IMR-90 (cell line): ENCODE results near the gene ATRNL1. TPM values are rescaled to one million over a fixed set of nuclear protein-coding genes. Genes with fewer than 3 reads are reported as not detected.

Source experiments
- ATAC-seq: fragments of 200-7000 bp; cut with Tn5 transposase; 2 replicates; pipeline ENCODE4 v1.9.1; 2020; ENCODE audit warnings: low read depth, mild to moderate bottlenecking, moderate library complexity
- BruUV-seq: library from RNA; stranded (reverse); fragments of 400-500 nt; replicated peaks from 2 replicates; lab custom pipeline; 2021; lab: Mats Ljungman, UMichigan
- CTCF ChIA-PET: fragments of 300-600 bp; formaldehyde crosslinking; extraction: SDS; loops from one replicate; lab custom pipeline; 2021; ENCODE audit warnings: antibody characterized with exemption; lab: Yijun Ruan, JAX
- POLR2A ChIA-PET: fragments of 300-600 bp; sonication (Branson Sonifier 250); formaldehyde crosslinking; loops from one replicate; lab custom pipeline; 2022; ENCODE audit warnings: antibody characterized with exemption; ENCODE audit not compliant: unreplicated experiment; lab: Charles Lee
- DNase-seq: peaks from one replicate; pipeline ENCODE4 v3.0.0; 2013
- H2AFZ ChIP-seq: replicated peaks from 2 replicates; pipeline ENCODE3; 2013; ENCODE audit warnings: low read length, mild to moderate bottlenecking; ENCODE audit not compliant: poor library complexity
- H2AK5ac ChIP-seq: 2 replicates; pipeline ENCODE4 v1.6.1; 2013; ENCODE audit warnings: low read depth, low read length, inconsistent platforms
- H2AK9ac ChIP-seq: replicated peaks from 2 replicates; pipeline ENCODE3; 2013; ENCODE audit warnings: mild to moderate bottlenecking, low read depth, low read length, moderate library complexity; ENCODE audit not compliant: poor library complexity
- H2BK120ac ChIP-seq: 2 replicates; pipeline ENCODE4 v1.6.1; 2013; ENCODE audit warnings: low read depth, low read length, inconsistent platforms
- H2BK15ac ChIP-seq: 3 replicates; pipeline ENCODE4 v1.6.1; 2013; ENCODE audit warnings: low read depth, low read length, inconsistent platforms
- H2BK20ac ChIP-seq: 2 replicates; pipeline ENCODE4 v1.6.1; 2013; ENCODE audit warnings: low read depth, mild to moderate bottlenecking, inconsistent platforms, low read length, moderate library complexity
- H2BK5ac ChIP-seq: 2 replicates; pipeline ENCODE4 v1.6.1; 2013; ENCODE audit warnings: mild to moderate bottlenecking, low read depth, low read length, inconsistent platforms; ENCODE audit not compliant: poor library complexity, severe bottlenecking
- H3K14ac ChIP-seq: replicated peaks from 2 replicates; pipeline ENCODE4 v1.6.1; 2013; ENCODE audit warnings: low read depth, low read length, inconsistent platforms
- H3K18ac ChIP-seq: 2 replicates; pipeline ENCODE4 v1.6.1; 2013; ENCODE audit warnings: low read depth, low read length, control low read depth
- H3K23ac ChIP-seq: 2 replicates; pipeline ENCODE4 v1.6.1; 2013; ENCODE audit warnings: low read depth, low read length, inconsistent platforms
- H3K27ac ChIP-seq: 2 replicates; pipeline ENCODE4 v1.5.1; 2013; ENCODE audit warnings: mild to moderate bottlenecking, control low read depth, low read length; ENCODE audit not compliant: insufficient read depth
- H3K27me3 ChIP-seq: 2 replicates; pipeline ENCODE4 v1.6.1; 2013; ENCODE audit warnings: low read length; ENCODE audit not compliant: control insufficient read depth, insufficient read depth
- H3K36me3 ChIP-seq: 2 replicates; pipeline ENCODE4 v1.6.1; 2013; ENCODE audit warnings: low read length, mixed read lengths; ENCODE audit not compliant: control insufficient read depth, insufficient read depth
- H3K4ac ChIP-seq: 2 replicates; pipeline ENCODE4 v1.6.1; 2013; ENCODE audit warnings: low read depth, low read length, inconsistent platforms
- H3K4me1 ChIP-seq: 2 replicates; pipeline ENCODE4 v1.6.1; 2013; ENCODE audit warnings: low read length, mixed read lengths; ENCODE audit not compliant: control insufficient read depth, insufficient read depth
- H3K4me2 ChIP-seq: 2 replicates; pipeline ENCODE4 v1.6.1; 2013; ENCODE audit warnings: low read depth, mild to moderate bottlenecking, control low read depth, low read length, moderate library complexity
- H3K4me3 ChIP-seq: 2 replicates; pipeline ENCODE4 v1.5.1; 2013; ENCODE audit warnings: low read depth, mild to moderate bottlenecking, control low read depth, low read length, moderate library complexity; ENCODE audit not compliant: insufficient read depth
- H3K56ac ChIP-seq: 2 replicates; pipeline ENCODE4 v1.6.1; 2013; ENCODE audit warnings: low read length, inconsistent platforms; ENCODE audit not compliant: insufficient read depth; ENCODE audit errors: extremely low read depth
- H3K79me1 ChIP-seq, 2 experiments: 2 replicates each; pipeline ENCODE4 v1.6.1; 2013; ENCODE audit warnings: low read length in 2 of 2, inconsistent platforms in 1 of 2, low read depth in 1 of 2
- H3K9ac ChIP-seq: 2 replicates; pipeline ENCODE4 v1.6.1; 2013; ENCODE audit warnings: low read depth, low read length, control low read depth
- H3K9me1 ChIP-seq: 2 replicates; pipeline ENCODE4 v1.6.1; 2013; ENCODE audit warnings: low read length, inconsistent platforms; ENCODE audit not compliant: insufficient read depth
- H3K9me3 ChIP-seq: 2 replicates; pipeline ENCODE4 v1.6.1; 2013; ENCODE audit warnings: low read length; ENCODE audit not compliant: control insufficient read depth, insufficient read depth
- H4K20me1 ChIP-seq: 2 replicates; pipeline ENCODE4 v1.6.1; 2013; ENCODE audit warnings: low read length, inconsistent platforms; ENCODE audit not compliant: insufficient read depth
- H4K5ac ChIP-seq: 2 replicates; pipeline ENCODE4 v1.6.1; 2013; ENCODE audit warnings: mild to moderate bottlenecking, low read depth, low read length, control low read depth
- H4K8ac ChIP-seq, 2 experiments: 2 replicates each; pipeline ENCODE4 v1.6.1; 2013; ENCODE audit warnings: low read depth in 2 of 2, low read length in 2 of 2, control low read depth in 1 of 2, inconsistent platforms in 1 of 2
- H4K91ac ChIP-seq: 2 replicates; pipeline ENCODE4 v1.6.1; 2013; ENCODE audit warnings: low read depth, low read length, inconsistent platforms; ENCODE audit not compliant: insufficient read depth
- BHLHE40 ChIP-seq: fragments of 150-350 bp; IDR thresholded peaks from 2 replicates; pipeline ENCODE4 v1.6.1; 2016; ENCODE audit warnings: mild to moderate bottlenecking, low read depth, low read length
- CEBPB ChIP-seq: IDR thresholded peaks from 2 replicates; pipeline ENCODE4 v1.6.1; 2012; ENCODE audit warnings: low read depth, low read length, improper control_type of control experiment
- CHD1 ChIP-seq: IDR thresholded peaks from 2 replicates; pipeline ENCODE4 v1.6.1; 2012; ENCODE audit warnings: low read depth, low read length, improper control_type of control experiment
- CTCF ChIP-seq: conservative IDR thresholded peaks from 2 replicates; pipeline ENCODE4 v1.5.1; 2012; ENCODE audit warnings: mild to moderate bottlenecking, low read depth, low read length, improper control_type of control experiment
- ELK1 ChIP-seq: fragments of 150-350 bp; IDR thresholded peaks from 2 replicates; pipeline ENCODE4 v1.6.1; 2016; ENCODE audit warnings: low read depth, mild to moderate bottlenecking, low read length, moderate library complexity, borderline replicate concordance
- FOS ChIP-seq: fragments of 150-350 bp; IDR thresholded peaks from 2 replicates; pipeline ENCODE4 v1.6.1; 2016; ENCODE audit warnings: low read depth, low read length
- MAFK ChIP-seq: IDR thresholded peaks from 2 replicates; pipeline ENCODE4 v1.6.1; 2012; ENCODE audit warnings: low read depth, low read length, improper control_type of control experiment
- MAZ ChIP-seq: IDR thresholded peaks from 2 replicates; pipeline ENCODE4 v1.6.1; 2012; ENCODE audit warnings: low read depth, mild to moderate bottlenecking, low read length, improper control_type of control experiment, moderate library complexity, borderline replicate concordance
- MXI1 ChIP-seq: IDR thresholded peaks from 2 replicates; pipeline ENCODE4 v1.6.1; 2012; ENCODE audit warnings: low read depth, mild to moderate bottlenecking, low read length, moderate library complexity, borderline replicate concordance
- NFE2L2 ChIP-seq: fragments of 150-350 bp; IDR thresholded peaks from 2 replicates; pipeline ENCODE4 v1.6.1; 2016; ENCODE audit warnings: low read depth, mild to moderate bottlenecking, low read length
- POLR2A ChIP-seq: IDR thresholded peaks from 2 replicates; pipeline ENCODE4 v1.6.1; 2012; ENCODE audit warnings: mild to moderate bottlenecking, low read depth, low read length
- RAD21 ChIP-seq: IDR thresholded peaks from 2 replicates; pipeline ENCODE4 v1.6.1; 2012; ENCODE audit warnings: low read length, improper control_type of control experiment
- RCOR1 ChIP-seq: IDR thresholded peaks from 2 replicates; pipeline ENCODE4 v1.6.1; 2012; ENCODE audit warnings: mild to moderate bottlenecking, low read length, improper control_type of control experiment; ENCODE audit not compliant: insufficient replicate concordance
- RFX5 ChIP-seq: IDR thresholded peaks from 2 replicates; pipeline ENCODE4 v1.8.0; 2012; ENCODE audit warnings: low read depth, mild to moderate bottlenecking, low read length, moderate library complexity
- SMC3 ChIP-seq: fragments of 150-350 bp; IDR thresholded peaks from 2 replicates; pipeline ENCODE4 v1.6.1; 2016; ENCODE audit warnings: low read depth, mild to moderate bottlenecking, antibody characterized with exemption, low read length, moderate library complexity
- USF2 ChIP-seq: fragments of 150-350 bp; IDR thresholded peaks from 2 replicates; pipeline ENCODE4 v1.6.1; 2017; ENCODE audit warnings: mild to moderate bottlenecking, antibody characterized with exemption, low read length, low read depth
- WGBS, 2 experiments: methylation state at CpG; one replicate each; pipeline versions ENCODE4 v1.1.5 to v1.1.7; 2013; ENCODE audit warnings: missing lambda C conversion rate in 2 of 2; ENCODE audit not compliant: insufficient read length in 1 of 2; ENCODE audit errors: extremely low coverage in 2 of 2; 5-methylcytosine and 5-hydroxymethylcytosine counted together
- dilution Hi-C: fragments of 300-500 bp; cut with HindIII; formaldehyde crosslinking; loops from one replicate; pipeline ENCODE4 v1.14.3; 2018; ENCODE audit warnings: low sequenced_read_pairs; ENCODE audit not compliant: unreplicated experiment
- in situ Hi-C: fragments of 300-500 bp; cut with MboI; formaldehyde crosslinking; loops from 3 replicates; pipeline ENCODE4 v1.14.3; 2019; ENCODE audit warnings: low sequenced_read_pairs, inconsistent platforms, mixed read lengths
- intact Hi-C: fragments of 100-400 bp; cut with micrococcal nuclease; formaldehyde crosslinking; loops from 2 replicates; pipeline ENCODE4 v1.10.0; 2022
- polyA plus RNA-seq, 3 experiments: library from polyadenylated mRNA; depleted of rRNA; stranded (reverse); fragments of >200 nt; gene quantifications; 2 replicates each; pipeline ENCODE4 v1.2.3, GENCODE V29; 2012; ENCODE audit warnings: low replicate concordance in 1 of 3
- total RNA-seq: library from RNA; depleted of rRNA; stranded (reverse); fragments of >200 nt; gene quantifications from 2 replicates; pipeline ENCODE4 v1.2.3, GENCODE V29; 2012

The ATRNL1 gene
- total and polyA plus RNA-seq, 2 of the 4 experiments (the other 2 are of a cell fraction): 0.18 to 0.19 TPM

GRCh38 chr10:115066528-115066927 is 26.6 kb upstream of the ATRNL1 start:
- Histone ChIP-seq H3K9me3 (no peaks in the 10 kb centered on the region), H2BK20ac (no peak overlapping the region), H4K5ac (no peak overlapping the region), H2AK9ac (no peak overlapping the region), H3K27ac (no peak overlapping the region), H3K4me2 (no peak overlapping the region), H3K56ac (no peak overlapping the region), H3K27me3 (peaks cover 13% of the 10 kb centered on the region), H2BK5ac (no peak overlapping the region), H3K9ac (no peak overlapping the region), H3K79me1 (no peaks in the 10 kb centered on the region), H3K9me1 (no peaks in the 10 kb centered on the region), H2AK5ac (no peak overlapping the region), H3K23ac (no peak overlapping the region), H3K4me1 (no peaks in the 10 kb centered on the region), H4K91ac (no peak overlapping the region), H2BK15ac (no peak overlapping the region), H3K18ac (no peak overlapping the region), H2BK120ac (no peak overlapping the region), H4K8ac (no peak overlapping the region), H3K14ac (no peak overlapping the region), H3K36me3 (no peaks in the 10 kb centered on the region), H3K4me3 (no peak overlapping the region), H2AFZ (no peak overlapping the region), H3K4ac (no peak overlapping the region), H4K20me1 (no peaks in the 10 kb centered on the region)
- dilution Hi-C loops: no loop called here
- DNase-seq (no peak), ATAC-seq (no peak)
- 60% methylated on average over 1 of the region's 1 CpG; no CpG with 5 or more reads in 1 of the 2 experiments for WGBS, 2 experiments
- intact Hi-C loops: no loop called here
- ChIA-PET CTCF (interaction anchor here (1.2 kb wide), 1 partner anchor 190 kb away, joined by 3 read pairs; no protein-coding TSS in a partner anchor), POLR2A (no interaction called here)
- no TSS peak for BruUV-seq
- TF ChIP-seq SMC3 (no peak), RCOR1 (no peak), MXI1 (no peak), ELK1 (no peak), RFX5 (no peak), CEBPB (no peak), RAD21 (no peak), CHD1 (no peak), BHLHE40 (no peak), CTCF (no peak), NFE2L2 (no peak), USF2 (no peak), POLR2A (no peak), MAZ (no peak), FOS (no peak), MAFK (no peak)
- in situ Hi-C loops: no loop called here
